Kidney capillary endothelial cell (primary cell): ENCODE results near the gene CRELD1.
"Not testable (repeated sequence)": the region's sequence is repeated elsewhere in the genome, so short reads cannot be mapped to it uniquely, and the experiment has no call there.

Experiments
- DNase-seq: peaks from one replicate; pipeline ENCODE4 v3.0.0-alpha.2; 2018; ENCODE audit warnings: low spot score

CRELD1 gene

GRCh38 chr3:9935966-9936510 lies 2.4 kb downstream of the CRELD1 start:
- no peak for DNase-seq

GRCh38 chr3:9937486-9938238 lies 4.0 kb downstream of the CRELD1 start:
- DNase-seq: no peak

- no peak for DNase-seq
Measured at GRCh38 chr3:9938966-9939365, 5.3 kb downstream of the CRELD1 start.

GRCh38 chr3:9939906-9940305 lies 6.3 kb downstream of the CRELD1 start:
- DNase-seq: not testable (repeated sequence)

GRCh38 chr3:9940746-9941145 lies 7.1 kb downstream of the CRELD1 start:
- DNase-seq: no peak

- no peak for DNase-seq
Measured at GRCh38 chr3:9942164-9942563, 8.5 kb downstream of the CRELD1 start.

- DNase-seq: no peak
Measured at GRCh38 chr3:9942934-9943690, 9.5 kb downstream of the CRELD1 start.

- no peak for DNase-seq
Measured at GRCh38 chr3:9944271-9944670, 10.6 kb downstream of the CRELD1 start.

GRCh38 chr3:9945358-9945757 lies 11.7 kb downstream of the CRELD1 start:
- no peak for DNase-seq

- DNase-seq: peak; percentile 93
Measured at GRCh38 chr3:9946112-9947024, 12.7 kb downstream of the CRELD1 start.

GRCh38 chr3:9947025-9947995 lies 13.7 kb downstream of the CRELD1 start:
- peak; percentile 78 for DNase-seq

GRCh38 chr3:9948586-9948985 lies 15.0 kb downstream of the CRELD1 start:
- DNase-seq: no peak

GRCh38 chr3:9949115-9949514 lies 15.5 kb downstream of the CRELD1 start:
- DNase-seq: no peak

GRCh38 chr3:9949626-9950025 lies 16.0 kb downstream of the CRELD1 start:
- no peak for DNase-seq

GRCh38 chr3:9951126-9951525 lies 17.5 kb downstream of the CRELD1 start:
- no peak for DNase-seq

GRCh38 chr3:9951598-9951961 lies 17.9 kb downstream of the CRELD1 start:
- no peak for DNase-seq

- no peak for DNase-seq
Measured at GRCh38 chr3:9951962-9952805, 18.6 kb downstream of the CRELD1 start, which contains the start of gene PRRT3. Gene PRRT3, minus strand, starts transcription at chr3:9952408. Its CDS starts 2,293 bp downstream, at chr3:9950115.

- DNase-seq: no peak
Measured at GRCh38 chr3:9955067-9955502, 21.5 kb downstream of the CRELD1 start.

- DNase-seq: no peak
Measured at GRCh38 chr3:9955611-9956352, 22.1 kb downstream of the CRELD1 start.
